ENCODE results near the gene CYP24A1. TPM values are rescaled to one million over a fixed set of nuclear protein-coding genes. Genes with fewer than 3 reads are reported as not detected.
"Not testable (repeated sequence)": the region's sequence is repeated elsewhere in the genome, so short reads cannot be mapped to it uniquely, and the experiment has no call there.

Gene CYP24A1
- total RNA-seq, 2 experiments from 2014 or later = not detected

DNA sequence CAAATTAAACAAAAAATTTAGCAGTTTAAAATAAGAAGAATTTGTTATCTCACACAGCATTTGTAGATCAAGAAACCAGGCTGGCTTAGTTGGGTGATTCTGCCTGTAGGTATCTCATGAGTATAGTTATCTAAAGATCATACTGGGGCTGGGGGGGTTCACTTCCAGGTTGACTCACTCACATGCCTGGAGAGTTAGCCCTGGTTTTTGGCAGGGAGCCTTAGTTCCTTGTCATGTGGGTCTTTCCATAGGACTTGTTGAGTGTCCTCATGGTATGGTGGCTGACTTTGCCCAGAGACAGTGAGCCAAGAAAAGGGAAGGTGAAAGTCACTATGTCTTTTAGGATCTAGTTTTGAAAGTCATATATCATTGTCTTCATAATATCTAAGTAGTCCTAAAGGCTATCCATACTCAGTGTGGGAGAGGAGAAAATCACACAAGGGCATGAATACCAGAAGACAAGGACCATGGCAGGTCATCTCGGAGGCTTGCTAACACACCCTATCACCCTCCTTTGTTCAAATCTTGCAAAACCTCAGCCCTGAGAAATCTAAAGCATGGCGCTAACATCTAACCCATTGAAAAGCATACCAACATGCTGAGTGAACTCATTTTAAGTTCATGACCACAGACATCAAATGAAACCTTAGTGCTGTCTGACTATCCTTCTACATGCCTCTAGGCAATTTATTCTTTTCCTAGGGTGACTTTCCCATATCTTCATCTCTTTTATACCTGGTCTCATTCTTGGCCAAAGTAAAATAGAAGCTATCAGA lies 39.2 kb downstream of the CYP24A1 start:
- no peaks in the 10 kb centered on the region for H3K4me1 Mint-ChIP-seq (ENCODE audit: low read depth)
- no peak overlapping the region for H3K4me3 Mint-ChIP-seq
- TF ChIP-seq, protein P1, sequence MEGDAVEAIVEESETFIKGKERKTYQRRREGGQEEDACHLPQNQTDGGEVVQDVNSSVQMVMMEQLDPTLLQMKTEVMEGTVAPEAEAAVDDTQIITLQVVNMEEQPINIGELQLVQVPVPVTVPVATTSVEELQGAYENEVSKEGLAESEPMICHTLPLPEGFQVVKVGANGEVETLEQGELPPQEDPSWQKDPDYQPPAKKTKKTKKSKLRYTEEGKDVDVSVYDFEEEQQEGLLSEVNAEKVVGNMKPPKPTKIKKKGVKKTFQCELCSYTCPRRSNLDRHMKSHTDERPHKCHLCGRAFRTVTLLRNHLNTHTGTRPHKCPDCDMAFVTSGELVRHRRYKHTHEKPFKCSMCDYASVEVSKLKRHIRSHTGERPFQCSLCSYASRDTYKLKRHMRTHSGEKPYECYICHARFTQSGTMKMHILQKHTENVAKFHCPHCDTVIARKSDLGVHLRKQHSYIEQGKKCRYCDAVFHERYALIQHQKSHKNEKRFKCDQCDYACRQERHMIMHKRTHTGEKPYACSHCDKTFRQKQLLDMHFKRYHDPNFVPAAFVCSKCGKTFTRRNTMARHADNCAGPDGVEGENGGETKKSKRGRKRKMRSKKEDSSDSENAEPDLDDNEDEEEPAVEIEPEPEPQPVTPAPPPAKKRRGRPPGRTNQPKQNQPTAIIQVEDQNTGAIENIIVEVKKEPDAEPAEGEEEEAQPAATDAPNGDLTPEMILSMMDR (IDR thresholded peaks at IDR 0.05) = no peak
- DNase-seq = no peak
- intact Hi-C loops (cut with micrococcal nuclease) = no loop called here
- peaks cover 8% of the 10 kb centered on the region for H3K27me3 Mint-ChIP-seq
- no peak overlapping the region for H3K27ac Mint-ChIP-seq
- CTCF ChIA-PET = interaction anchor here (0.6 kb wide), 1 partner anchor 324 kb away, joined by 3 read pairs; no protein-coding TSS in a partner anchor
- no peaks in the 10 kb centered on the region for H3K36me3 Mint-ChIP-seq (ENCODE audit: low read depth)
- POLR2A ChIA-PET = no interaction called here
- ATAC-seq = no peak
- peaks cover 1% of the 10 kb centered on the region for H3K9me3 Mint-ChIP-seq

DNA sequence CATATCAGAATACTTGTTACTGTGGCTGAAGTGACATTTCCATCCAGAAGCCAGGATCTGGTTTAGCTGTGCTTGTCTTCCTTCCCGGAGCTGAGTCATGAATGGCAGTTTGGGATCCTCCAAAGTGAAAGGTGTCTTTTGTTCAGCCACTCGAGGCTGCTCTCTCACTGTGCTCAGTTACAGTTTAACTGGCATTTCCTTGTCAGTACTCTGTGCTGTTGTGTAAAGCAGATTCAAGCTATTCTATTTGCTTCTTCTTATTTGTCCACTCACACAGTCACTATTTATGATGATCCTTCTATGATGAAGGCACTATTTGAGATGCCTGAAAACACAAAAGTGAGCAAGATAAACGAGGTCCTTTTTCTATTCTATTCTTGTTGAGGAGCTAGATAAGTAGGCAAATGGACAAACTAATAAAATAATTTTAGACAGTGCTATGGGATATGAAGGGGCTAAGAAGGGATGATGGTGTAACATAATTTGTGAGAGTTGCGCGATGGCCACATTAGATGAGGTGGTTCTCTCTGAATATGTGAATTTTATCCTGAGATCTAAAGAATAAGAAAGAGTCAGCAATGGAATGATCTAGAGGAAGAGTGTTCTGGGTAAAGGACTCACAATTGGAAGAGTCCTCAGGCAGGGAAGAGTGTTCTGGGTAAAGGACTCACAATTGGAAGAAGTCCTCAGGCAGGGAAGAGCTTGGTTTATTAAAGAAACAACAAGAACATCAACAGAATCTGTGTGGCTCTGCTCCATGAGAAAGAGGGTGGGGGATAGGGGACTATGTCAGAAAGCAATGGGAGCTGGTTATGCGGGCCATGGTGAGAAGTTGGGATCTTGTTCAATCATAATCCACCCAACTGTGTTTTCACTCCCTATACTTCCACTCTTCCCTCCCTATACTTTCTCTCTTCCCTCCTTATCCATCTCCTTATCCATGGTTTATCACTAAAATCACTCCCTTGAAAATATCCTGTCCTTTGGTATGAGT lies 40.1 kb downstream of the CYP24A1 start:
- Mint-ChIP-seq H3K4me1 (ENCODE audit: low read depth) (no peaks in the 10 kb centered on the region), H3K4me3 (no peak overlapping the region), H3K27me3 (peaks cover 6% of the 10 kb centered on the region), H3K9me3 (peaks cover 6% of the 10 kb centered on the region), H3K27ac (no peak overlapping the region), H3K36me3 (ENCODE audit: low read depth) (no peaks in the 10 kb centered on the region)
- ChIA-PET POLR2A (no interaction called here), CTCF (interaction anchor here (0.6 to 1.8 kb wide), 2 partner anchors 31 to 323 kb away, joined by 3 to 5 read pairs; no protein-coding TSS in a partner anchor)
- ATAC-seq (no peak), DNase-seq (no peak)
- intact Hi-C loops (cut with micrococcal nuclease) = no loop called here
- TF ChIP-seq, protein P1 (IDR thresholded peaks at IDR 0.05) = no peak

DNA sequence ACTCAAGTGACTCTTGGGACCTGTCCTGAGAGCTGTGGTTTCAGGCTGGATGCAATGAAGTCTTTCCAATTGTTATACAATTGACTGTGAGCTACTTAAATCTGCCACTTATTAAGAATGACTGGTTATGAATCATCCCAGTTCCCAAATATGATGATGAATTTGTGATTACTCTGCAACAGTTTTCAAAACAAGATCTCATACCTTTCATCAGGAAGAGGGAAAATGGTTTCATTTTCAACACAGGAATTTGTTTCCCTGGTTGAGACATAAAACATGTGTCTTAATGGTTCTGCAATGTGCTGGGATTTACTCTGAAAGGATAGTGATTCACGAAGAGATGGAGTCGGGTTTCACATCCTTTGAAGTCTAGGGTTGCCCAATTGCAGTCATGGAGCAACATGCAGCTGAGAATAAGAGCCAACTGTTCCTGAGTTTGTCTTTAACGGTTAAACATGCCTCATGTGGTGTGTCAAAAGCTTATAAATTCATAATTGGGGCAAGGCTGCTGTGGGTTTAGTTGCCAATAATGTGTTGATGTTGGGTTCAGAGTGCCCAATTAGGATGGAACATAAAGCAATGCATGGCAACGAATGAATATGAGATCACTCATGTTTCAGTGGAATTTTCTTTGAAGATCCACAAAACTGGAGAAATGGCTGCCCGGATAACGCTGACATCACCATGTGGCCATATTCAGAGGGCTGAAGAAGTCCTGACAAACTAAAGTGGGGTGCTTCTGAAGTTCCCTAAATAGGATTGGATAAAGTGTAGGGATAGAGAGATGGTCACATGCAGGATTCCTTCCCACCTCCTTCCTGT lies 41.0 kb downstream of the CYP24A1 start:
- Mint-ChIP-seq H3K9me3 (peaks cover 6% of the 10 kb centered on the region), H3K4me3 (no peak overlapping the region), H3K36me3 (ENCODE audit: low read depth) (no peaks in the 10 kb centered on the region), H3K27me3 (peaks cover 1% of the 10 kb centered on the region), H3K27ac (no peak overlapping the region), H3K4me1 (ENCODE audit: low read depth) (no peaks in the 10 kb centered on the region)
- no peak for ATAC-seq
- ChIA-PET POLR2A (no interaction called here), CTCF (interaction anchor here (1.8 kb wide), 1 partner anchor 30 kb away, joined by 5 read pairs; no protein-coding TSS in a partner anchor)
- TF ChIP-seq, protein P1 (IDR thresholded peaks at IDR 0.05) = no peak
- intact Hi-C loops (cut with micrococcal nuclease) = no loop called here
- DNase-seq = no peak

- POLR2A ChIA-PET = no interaction called here
- no peaks in the 10 kb centered on the region for H3K36me3 Mint-ChIP-seq (ENCODE audit: low read depth)
- peaks cover 1% of the 10 kb centered on the region for H3K27me3 Mint-ChIP-seq
- no peak for DNase-seq
- TF ChIP-seq, protein P1 (IDR thresholded peaks at IDR 0.05) = no peak
- CTCF ChIA-PET = interaction anchor here (1.8 kb wide), 1 partner anchor 29 kb away, joined by 5 read pairs; no protein-coding TSS in a partner anchor
- H3K4me1 Mint-ChIP-seq (ENCODE audit: low read depth) = no peaks in the 10 kb centered on the region
- intact Hi-C loops (cut with micrococcal nuclease) = no loop called here
- H3K4me3 Mint-ChIP-seq = no peak overlapping the region
- no peak overlapping the region for H3K27ac Mint-ChIP-seq
- peaks cover 6% of the 10 kb centered on the region for H3K9me3 Mint-ChIP-seq
- ATAC-seq = no peak
These were observed 41.8 kb downstream of the CYP24A1 start for GRCh38 chr20:54131675-54132611.

- H3K27ac Mint-ChIP-seq; H3K9me3 Mint-ChIP-seq; DNase-seq; POLR2A ChIA-PET; H3K36me3 Mint-ChIP-seq (ENCODE audit: low read depth); ATAC-seq; intact Hi-C loops (cut with micrococcal nuclease); H3K4me1 Mint-ChIP-seq (ENCODE audit: low read depth); H3K27me3 Mint-ChIP-seq; H3K4me3 Mint-ChIP-seq; CTCF ChIA-PET: not testable (repeated sequence)
These were observed 42.7 kb downstream of the CYP24A1 start for GRCh38 chr20:54131125-54131524.
